ENCODE results near the gene BNC2.

The BNC2 gene

GRCh38 chr9:16598316-16598715 is 272.2 kb downstream of the BNC2 start:
- no peak for DNase-seq (ENCODE audit: low read depth in 3 of 3)

DNA sequence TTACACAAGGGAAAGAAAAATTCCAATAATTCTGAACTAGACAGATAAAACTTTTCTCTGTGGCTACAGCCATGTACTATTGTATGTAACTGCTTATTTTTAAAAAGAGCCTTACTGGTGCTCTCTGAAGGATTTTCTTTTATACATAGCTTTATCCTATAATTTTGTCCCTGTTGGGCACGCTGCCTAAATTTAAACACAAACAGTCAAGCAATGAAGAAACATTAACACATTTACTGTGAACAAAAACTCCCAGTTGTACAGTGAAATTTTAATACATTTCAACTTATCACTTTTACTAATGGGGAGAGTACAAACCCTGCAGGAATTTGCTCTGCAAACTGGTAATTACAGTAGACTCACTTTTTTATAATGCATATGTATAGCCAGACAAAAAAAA is 273.3 kb downstream of the BNC2 start:
- no peak for DNase-seq (ENCODE audit: low read depth in 3 of 3)

GRCh38 chr9:16595227-16595626 is 275.2 kb downstream of the BNC2 start:
- no peak for DNase-seq (ENCODE audit: low read depth in 3 of 3)

DNA sequence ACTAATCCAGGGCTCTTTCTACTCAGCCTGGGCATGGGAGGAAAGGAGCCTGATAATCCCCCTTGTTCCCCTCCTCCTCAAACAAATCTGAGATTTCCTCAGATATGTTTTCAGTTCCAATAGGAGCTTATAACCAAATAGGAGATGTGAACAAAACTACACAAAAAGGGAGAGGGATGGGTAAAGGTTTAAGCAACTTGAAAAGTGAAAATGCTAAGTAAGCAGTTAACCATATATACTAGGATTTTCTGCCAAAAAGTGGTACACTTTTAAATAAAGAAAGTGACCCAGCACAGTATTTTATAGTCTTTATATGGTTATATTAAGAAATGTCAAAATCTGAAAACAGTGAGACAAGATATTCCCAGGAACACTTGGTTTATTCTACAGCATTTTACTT is 275.7 kb downstream of the BNC2 start:
- no peak for DNase-seq (ENCODE audit: low read depth in 3 of 3)

DNA sequence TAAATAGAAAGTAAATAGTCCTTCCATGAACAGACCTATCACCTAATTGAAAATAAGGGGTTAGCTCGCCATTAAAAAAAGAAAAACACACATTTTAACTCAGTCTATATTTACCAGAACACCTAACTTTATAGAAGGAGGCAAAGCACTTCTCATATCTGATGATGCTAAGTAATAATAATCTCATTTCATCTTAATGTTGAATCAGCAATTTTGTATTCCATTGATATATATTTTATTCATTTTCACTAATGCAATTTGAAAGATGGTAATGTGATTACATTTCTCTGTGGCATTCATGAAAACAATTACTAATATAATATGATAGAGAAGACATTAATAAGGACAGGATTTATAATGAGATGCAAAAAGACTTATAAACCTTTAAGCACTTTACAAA is 276.7 kb downstream of the BNC2 start:
- no peak for DNase-seq (ENCODE audit: low read depth in 3 of 3)

GRCh38 chr9:16591092-16591491 is 279.4 kb downstream of the BNC2 start:
- no peak for DNase-seq (ENCODE audit: low read depth in 3 of 3)

GRCh38 chr9:16585591-16585990 is 284.9 kb downstream of the BNC2 start:
- DNase-seq (ENCODE audit: low read depth in 3 of 3): no peak

DNA sequence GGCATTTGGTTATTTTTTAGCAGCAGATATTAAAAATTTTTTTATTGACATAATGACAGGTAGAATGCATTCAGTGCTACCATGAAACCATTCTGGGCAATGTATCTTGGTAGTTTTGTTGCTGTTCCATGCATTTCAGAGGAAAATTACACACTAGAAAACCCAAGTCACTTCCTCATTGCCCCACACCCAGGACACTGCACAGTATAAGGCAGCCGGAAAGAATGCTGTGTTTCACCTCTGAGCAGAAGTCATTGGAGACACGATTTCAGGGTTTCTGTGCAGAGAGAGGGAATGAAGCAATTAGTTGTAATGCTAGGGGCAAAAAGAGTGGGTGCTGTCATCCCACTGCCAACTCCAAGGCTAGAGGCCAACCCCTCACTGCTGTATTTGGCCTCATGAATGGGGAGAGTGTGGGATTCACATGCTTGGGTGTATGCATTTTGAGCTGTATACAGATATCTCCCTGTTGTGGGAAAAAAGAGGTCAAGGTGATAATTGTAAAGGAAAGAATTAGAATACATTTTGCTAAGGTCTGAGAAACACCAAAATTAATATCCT is 290.5 kb downstream of the BNC2 start:
- DNase-seq (ENCODE audit: low read depth in 3 of 3): no peak

DNA sequence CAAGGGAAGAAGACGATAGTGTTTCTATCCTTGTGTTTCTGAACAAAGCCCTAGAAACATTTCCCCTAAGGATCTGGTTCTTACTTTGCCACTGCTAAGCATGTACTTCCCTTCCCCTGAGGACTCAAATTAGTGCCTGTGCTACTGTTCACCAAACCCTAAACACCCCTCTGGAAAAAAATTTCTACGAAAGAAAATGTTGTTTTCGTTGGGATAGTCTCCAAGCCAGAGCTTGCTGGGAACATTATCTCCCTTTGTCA is 294.6 kb downstream of the BNC2 start:
- no peak for DNase-seq (ENCODE audit: low read depth in 3 of 3)

DNA sequence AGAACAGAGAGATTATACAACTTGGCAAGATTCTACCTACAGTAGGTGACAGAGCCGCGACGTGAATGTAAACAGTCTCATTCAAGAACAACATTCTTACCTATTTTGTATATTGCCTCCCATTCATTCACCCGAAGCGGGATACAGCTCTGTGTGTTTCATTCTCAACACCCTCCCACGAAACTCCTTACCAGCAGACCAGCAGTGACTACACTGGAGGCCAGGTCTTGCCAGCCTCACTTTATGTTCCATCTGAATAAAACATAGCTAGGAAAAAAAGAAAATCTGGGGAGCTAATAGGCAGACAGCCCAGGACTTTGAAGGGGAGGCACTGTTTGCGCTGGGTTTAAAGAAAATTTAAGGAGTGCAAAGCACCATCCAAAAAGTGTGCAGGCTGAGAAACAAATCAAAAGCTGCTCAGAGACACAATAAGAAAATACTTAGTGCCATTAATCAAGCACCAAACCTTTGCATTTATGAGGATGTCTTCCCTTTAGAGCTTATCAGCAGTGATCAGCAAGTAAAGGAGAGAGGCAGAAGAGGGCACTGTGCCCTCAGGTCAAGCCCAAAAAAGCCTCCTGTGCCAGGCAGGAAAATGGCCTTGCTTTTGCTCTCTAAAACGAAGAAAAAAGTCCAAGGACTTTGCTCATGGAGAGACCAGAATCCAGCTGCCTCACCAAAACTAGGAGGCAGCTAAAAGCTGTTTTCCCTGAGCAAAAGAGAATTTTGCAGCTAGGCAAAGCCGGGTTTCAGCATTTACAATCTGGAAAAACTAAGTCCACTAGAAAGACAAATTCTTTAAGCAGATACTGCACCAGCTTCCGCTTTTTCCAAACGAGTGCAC is 295.1 kb downstream of the BNC2 start:
- DNase-seq (ENCODE audit: low read depth in 3 of 3): no peak

GRCh38 chr9:16572005-16572734 is 298.3 kb downstream of the BNC2 start:
- no peak for DNase-seq (ENCODE audit: low read depth in 3 of 3)

DNA sequence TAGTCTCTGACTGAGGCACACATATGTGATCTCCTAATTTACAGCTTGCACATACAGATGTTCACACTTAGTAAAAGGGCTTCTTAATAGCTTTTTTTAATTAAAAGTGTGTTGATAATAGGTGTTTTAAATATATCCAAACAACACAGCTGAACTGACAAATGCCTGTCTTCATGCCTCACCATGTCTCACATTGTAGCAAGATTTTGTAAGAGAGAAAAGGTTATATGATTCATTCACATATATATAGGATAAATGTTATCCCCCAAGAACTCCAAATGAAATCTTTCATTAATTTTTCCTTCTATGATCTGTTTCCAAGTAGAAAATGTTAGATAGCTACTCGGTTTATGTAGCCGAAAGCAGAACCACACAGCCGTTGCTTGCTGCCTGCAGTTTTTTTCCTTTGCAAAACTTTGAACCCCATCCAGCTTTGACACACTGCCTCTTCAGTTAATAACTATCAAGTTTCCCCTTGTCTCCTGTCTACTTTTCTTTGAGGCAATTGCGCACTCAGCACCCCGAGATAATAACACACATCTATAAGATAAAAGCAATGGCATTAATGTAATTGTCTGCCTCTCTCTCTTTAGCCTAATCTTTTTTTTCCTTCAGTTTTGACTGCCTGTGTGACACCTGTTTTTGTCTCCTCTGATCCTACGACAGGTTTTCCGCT is 299.2 kb downstream of the BNC2 start:
- DNase-seq (ENCODE audit: low read depth in 3 of 3): no peak

DNA sequence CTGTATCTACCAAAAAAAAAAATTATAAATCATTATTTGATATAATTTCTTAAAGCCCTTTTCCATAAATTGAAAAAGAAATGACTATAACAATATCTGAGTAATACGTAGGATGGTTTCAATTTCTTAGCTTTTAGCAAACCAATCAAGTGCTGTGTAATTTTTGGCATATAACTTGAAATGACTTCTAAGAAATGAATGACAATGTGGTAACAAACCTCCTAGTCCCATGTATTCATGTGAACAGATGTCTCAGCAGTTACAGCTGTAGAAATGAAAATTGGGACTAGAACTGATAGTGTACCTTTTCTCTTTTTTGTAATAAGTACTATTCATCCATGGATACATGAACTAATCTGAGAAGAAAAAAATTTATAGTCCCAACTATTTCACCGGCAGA is 307.0 kb downstream of the BNC2 start:
- DNase-seq (ENCODE audit: low read depth in 3 of 3): no peak

GRCh38 chr9:16561121-16561520 is 309.3 kb downstream of the BNC2 start:
- no peak for DNase-seq (ENCODE audit: low read depth in 3 of 3)

- DNase-seq (ENCODE audit: low read depth in 3 of 3): no peak
Observed at GRCh38 chr9:16559418-16560188, 310.9 kb downstream of the BNC2 start.

- no peak for DNase-seq (ENCODE audit: low read depth in 3 of 3)
Observed at GRCh38 chr9:16555802-16556201, 314.7 kb downstream of the BNC2 start.

DNA sequence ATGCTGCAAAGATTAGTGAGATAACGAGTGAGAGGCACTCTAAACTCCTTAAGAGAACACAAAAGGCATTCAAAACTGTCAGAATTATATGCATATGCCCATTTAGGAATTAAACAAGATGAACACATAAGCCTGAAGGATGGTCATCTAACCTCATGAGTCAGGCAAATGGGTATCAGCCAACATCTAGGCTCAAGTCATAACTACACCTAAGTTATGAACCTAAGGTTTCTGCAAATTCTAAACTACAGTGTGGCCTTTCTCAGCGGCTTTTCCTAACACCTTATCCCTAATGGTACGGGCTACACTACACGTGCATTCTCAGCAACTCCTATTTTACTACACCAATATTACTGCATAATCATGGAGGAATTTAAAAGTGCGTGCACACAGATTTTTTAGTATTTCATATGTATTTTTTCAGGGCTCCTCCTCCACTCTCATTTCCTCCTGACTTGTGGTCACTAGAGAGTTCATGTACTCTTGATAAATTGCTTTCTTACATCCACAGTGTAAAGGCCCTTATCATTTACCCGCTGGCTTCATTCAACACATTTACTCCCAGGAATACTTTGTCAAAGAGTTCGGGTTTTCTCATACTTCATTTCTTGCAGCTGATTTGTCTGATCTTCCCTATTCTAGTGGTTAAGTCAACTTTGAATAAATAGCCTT is 316.5 kb downstream of the BNC2 start:
- no peak for DNase-seq (ENCODE audit: low read depth in 3 of 3)

DNA sequence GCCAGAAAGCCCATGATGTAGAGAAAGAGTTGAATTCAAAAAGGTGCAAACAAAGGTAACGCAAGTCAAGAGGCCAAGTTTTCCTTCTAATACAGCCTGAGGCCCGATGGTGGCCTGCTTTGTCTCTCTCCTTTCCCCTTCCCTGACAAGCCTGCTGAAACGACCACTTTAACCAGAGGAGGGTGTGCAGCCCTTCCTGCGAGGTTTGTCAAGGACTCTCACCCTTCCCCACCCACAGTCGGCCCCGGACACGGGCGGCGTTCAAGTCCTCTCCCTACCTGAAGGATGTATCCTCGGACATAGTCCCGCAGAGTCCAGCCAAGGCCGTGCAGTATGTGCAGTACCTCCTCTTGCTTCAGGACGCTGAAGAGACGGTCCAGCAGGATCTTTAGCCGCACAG is 318.2 kb downstream of the BNC2 start:
- no peak for DNase-seq (ENCODE audit: low read depth in 3 of 3)

DNA sequence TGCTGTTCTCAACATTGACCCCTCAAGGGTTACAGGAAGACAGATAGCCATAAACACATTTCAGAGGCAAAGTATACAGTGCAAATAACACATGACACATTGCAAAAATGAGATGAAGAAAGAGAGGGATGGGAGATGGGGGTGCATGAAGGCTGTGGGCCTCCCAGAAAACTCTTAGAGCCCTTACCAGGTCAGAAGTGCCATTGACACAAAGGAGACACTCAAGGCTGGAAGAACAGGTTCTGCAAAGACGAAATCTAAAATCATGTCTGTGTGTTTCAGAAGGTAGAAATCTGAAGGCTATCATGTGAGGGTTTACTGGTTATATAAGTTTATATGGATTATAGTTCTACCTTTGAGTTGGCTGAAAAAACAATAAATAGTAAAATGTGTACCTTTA is 318.8 kb downstream of the BNC2 start:
- DNase-seq (ENCODE audit: low read depth in 3 of 3): no peak

DNA sequence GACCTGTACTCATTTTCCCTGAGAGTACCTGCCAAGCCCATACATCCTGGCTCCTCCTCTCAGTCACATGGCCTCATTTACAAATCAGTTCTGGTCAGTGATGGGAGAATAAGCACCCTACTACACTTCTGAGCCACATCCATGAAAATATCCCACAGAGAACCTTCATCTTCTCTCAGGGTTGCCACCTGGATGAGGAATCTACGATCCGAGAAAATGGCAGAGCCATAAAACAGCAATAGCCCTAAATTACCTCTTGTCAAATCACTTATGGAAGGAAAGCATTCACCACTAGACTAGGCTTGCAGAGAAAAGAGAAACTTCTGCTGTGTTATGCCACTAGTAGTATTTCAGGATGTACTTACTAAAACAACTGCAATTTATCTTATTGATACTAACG is 324.8 kb downstream of the BNC2 start:
- no peak for DNase-seq (ENCODE audit: low read depth in 3 of 3)

DNA sequence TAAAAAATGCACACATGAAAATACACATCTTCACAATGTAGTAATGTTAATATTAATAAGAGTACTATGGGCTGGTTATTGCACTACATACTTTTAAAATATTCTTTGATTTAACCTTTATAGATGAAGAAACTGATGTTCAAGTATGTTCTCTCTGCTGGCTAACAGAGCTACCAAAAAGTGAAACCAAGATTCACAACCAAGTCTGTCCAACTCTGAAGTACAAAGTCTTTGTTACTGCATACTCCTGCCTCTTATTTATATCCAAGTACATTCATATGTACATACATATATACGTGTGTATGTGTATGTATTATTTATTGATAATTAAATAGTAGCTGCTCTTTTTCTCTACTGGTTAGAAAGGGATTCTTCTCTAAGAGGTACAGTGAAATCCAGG is 325.6 kb downstream of the BNC2 start:
- no peak for DNase-seq (ENCODE audit: low read depth in 3 of 3)
